Astrocyte (in vitro differentiated cells and primary cell): ENCODE measurements around the gene NAA16.

ENCODE experiments used
- CTCF ChIP-seq: IDR thresholded peaks from 2 replicates; pipeline ENCODE4 v1.5.1; 2011; ENCODE audit warnings: low read depth, mild to moderate bottlenecking, inconsistent platforms, low read length, moderate library complexity; ENCODE audit not compliant: insufficient read depth
- EZH2 ChIP-seq: IDR thresholded peaks from 2 replicates; pipeline ENCODE4 v1.6.1; 2012; ENCODE audit warnings: mild to moderate bottlenecking, low read length, inconsistent platforms; ENCODE audit not compliant: insufficient read depth

- no peak for TF ChIP-seq CTCF
- TF ChIP-seq EZH2 = no peak
Observed at GRCh38 chr13:41289463-41289881, 21.6 kb upstream of the NAA16 start.
